GM19452 (cell line): ENCODE results near the gene SLC25A21.
"Not testable (repeated sequence)": the region's sequence is repeated elsewhere in the genome, so short reads cannot be mapped to it uniquely, and the experiment has no call there.

Experiments used
- ATAC-seq: cut with Tn5 transposase; IDR thresholded peaks from one replicate; pipeline ENCODE4 v1.9.1; 2021; ENCODE audit not compliant: unreplicated experiment

The SLC25A21 gene

DNA sequence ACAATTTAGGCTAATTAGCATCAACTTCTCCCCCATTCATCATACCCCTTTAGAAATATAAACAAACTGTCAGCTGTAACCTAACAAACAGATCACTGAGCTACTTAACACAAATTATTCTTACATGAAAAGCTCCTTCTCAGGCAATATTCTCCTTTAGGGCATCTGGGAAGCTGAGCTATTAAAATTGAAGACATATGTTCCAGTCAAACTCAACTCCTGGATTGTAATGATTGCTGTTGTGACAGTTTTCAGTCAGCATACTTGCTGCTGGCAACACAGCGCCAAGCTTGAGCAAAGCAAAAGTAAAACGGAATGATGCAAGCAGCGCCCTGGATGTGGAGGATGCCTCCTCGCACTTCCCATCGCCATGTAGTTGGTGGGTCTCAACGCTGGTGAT, 82.4 kb downstream of the SLC25A21 start:
- no peak for ATAC-seq

DNA sequence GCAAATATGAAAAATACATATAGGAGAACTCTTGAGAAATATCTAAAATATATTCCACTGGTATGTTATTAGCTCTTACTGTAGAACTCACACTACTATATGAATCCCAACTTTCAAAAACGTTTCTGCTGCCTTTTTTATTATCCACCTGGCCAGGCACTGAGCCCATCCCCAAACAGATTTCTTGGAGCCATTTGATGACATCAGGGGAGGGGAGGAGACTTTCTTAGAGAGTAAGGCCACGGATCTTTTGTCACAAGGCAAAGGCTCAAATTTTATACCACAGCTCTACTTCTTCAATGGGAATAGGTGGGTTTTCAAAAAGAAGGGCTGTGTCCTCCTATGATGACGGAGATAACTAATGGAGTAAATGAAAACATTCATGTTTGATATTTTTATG, 83.0 kb downstream of the SLC25A21 start:
- no peak for ATAC-seq

DNA sequence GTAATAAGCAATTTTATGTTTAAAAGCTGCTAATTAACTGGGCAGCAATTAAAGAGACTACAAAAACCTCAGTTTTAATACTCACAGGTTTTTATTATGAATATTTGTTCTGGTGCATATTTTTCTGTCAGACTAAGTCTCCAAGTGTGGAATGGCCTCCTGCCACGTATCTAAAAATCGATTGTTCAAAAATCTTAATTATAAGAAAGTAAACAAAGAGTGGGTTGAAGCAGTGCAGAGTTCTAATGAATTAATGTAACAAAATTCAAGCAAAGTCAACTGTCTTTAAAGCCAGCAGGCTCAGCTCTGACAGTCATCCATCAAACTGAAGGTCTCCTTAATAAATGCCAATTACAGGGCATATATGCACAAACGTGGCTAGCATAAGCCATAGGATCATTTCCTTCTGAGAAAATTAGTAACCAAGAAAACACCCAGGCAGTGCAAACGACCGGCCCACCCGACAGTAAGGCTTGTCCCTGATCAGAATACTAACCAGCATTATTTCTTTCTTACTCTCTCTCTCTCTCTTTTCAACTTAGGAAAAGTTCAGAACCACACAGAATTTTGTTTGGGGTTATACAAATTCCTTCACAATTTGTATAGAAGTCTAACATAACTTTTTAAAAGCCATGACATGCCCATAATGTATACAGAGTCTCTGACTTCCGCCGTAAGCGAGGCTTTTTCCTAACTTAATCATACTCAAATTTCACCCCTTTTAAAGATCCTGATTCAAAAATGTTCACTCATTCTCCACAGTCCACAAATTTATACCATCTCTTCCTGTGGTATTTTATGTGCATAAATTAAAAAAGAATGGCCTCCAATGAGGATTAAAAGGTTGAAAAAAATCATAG, 83.8 kb downstream of the SLC25A21 start:
- ATAC-seq: no peak

DNA sequence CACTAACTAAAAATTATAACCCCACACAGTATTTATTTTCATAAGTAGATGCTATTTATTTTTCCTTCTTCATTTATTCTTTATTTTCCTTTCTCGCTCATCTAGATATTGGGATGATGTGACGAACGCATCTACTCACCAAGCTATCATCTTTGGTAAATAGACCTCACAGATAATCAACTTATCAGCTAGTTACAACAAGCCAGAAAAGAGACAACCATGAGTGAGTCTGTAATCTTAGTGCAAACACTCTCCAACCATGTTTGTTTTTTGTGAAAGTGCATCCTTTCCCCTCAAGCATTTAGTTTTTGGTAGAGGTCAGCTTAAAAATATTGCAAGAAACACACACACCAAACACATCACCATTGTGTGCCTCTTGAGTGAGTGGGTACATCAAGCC, 84.9 kb downstream of the SLC25A21 start:
- ATAC-seq: no peak

DNA sequence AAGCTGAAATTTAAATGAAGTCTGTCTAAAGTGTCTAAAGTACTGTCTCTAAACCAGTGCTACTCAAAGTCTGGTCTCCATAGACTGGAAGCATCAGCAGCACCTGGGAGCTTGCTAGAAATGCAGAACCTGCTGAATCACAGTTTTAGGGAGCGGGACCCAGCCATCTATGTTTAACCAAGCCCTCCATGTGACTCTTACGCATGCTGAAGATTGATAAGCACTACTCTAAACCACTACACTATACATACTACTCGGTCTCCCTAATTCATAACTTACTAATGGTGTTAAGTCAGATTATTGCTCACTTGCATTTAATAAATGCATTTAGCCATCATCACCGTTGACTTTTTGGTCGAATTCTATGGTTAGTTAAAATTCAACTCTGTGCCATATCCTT, 88.8 kb downstream of the SLC25A21 start:
- no peak for ATAC-seq

DNA sequence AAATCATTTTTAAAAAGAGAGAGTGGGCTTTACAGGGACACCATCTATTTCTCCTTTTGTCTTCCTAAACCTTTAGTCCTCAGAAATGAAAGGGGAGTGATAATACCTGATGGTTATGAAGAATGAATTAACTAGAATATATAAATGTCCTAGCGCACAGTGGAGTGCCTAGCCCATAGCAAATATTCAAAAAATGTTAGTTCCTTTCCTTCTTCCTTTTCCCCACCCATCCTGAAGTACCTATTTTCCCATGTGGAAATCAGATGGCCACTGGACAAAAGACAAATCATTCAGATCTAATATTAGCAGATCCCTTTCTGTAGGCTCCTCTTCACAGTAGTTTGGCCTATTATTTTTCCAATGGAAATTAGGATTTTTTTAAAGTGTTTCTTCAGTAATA, 90.0 kb downstream of the SLC25A21 start:
- ATAC-seq: no peak

DNA sequence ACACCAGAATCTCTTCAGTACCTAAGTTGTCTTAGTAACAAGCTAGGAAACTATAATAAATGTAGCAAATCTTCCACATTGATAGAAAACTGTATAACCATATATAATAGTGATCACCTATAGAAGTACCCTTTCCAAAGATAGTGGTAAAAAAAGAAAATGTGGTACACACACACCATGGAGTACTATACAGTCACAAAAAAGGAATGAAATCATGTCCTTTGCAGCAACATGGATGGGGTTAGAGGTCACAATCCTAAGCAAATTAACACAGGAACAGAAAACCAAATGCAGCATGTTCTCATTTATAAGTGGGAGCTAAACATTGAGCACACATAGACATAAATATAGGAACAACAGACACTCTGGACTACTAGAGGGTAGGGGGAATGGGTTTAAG, 90.5 kb downstream of the SLC25A21 start:
- no peak for ATAC-seq

DNA sequence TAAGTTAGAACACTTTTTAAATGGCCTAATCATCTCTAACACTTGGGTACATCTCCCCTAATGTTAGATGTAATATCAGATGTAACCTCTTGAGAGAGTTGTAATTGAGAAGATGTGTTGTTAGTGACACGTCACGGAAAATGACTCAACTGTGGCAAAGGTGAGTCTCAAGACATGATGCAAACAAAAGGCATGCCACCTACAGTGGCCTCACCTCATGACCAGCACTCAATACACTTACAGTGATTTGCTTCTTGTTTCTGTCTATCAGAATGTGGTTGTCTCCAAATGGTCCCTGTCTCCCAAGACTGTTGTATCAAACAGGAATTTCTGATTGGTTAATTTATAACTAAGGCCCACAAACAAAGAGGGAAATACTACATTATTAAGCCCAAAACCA, 91.2 kb downstream of the SLC25A21 start:
- no peak for ATAC-seq

DNA sequence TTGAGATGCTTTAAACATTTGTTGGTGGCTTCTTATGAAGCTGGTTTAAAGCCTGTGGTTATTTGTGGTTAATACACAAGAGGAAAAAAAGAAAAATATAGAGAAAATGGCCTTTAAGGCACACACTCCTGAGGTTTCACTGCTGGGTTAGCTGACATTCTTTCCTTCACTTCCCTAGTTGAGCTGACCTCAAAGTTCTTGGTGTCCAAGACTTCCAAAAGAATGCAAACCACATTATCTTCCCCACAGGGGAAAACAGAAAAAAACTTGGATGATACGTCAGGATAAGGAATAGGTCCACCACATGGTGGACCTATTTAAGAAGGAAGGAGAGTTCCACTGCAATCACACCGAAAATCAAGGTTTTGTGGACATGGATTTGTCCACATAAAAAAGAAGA, 94.3 kb downstream of the SLC25A21 start:
- ATAC-seq: no peak

DNA sequence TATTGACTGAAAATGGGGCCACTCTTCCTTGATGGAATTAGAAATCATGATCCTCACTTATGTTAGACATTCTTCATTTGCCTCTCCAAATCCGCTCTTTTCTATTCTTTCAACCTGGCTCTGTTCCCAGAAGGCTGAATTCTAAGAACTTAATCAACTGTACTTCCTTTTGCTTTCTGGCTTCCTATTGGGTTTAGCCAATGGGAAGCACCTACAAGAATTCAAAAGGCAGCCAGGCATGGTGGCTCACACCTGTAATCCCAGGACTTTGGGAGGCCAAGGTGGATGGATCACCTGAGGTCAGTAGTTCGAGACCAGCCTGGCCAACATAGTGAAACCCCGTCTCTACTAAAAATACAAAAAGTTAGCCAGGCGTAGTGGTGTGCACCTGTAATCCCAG, 98.1 kb downstream of the SLC25A21 start:
- ATAC-seq: not testable (repeated sequence)

DNA sequence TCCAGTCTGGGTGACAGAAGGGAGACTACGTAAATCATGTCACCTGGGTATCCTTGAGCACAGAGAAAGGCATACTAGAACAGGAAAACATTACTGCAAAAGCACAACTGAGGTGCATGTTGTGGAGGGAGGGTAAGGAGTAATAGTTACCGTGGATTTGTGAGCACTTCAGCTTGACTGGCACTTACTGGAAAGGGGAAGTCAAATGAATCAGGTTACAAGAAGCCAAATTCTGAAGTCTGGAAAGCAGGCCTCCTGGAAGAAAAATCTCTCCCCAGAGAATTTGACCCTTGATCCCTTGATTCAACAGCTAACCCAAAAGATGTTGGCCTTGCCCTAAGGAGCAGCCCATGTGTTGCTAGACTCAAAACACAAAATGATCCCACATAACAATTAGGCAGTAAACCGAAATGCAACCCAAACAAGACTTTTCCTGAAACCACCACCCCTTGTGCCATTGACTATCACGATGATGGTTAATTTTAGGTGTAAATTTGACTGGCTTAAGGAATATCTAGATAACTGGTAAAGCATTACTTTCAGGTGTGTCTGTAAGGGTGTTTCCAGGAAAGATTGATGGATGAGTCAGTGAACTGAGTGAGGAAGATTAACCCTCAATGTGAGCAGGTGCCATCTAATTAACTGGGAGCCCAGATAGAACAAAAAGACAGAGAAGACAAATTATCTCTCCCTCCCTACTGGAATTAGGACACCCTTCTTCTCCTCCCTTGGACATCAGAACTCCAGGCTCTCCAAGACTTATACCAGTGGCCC, 108.8 kb downstream of the SLC25A21 start:
- no peak for ATAC-seq

DNA sequence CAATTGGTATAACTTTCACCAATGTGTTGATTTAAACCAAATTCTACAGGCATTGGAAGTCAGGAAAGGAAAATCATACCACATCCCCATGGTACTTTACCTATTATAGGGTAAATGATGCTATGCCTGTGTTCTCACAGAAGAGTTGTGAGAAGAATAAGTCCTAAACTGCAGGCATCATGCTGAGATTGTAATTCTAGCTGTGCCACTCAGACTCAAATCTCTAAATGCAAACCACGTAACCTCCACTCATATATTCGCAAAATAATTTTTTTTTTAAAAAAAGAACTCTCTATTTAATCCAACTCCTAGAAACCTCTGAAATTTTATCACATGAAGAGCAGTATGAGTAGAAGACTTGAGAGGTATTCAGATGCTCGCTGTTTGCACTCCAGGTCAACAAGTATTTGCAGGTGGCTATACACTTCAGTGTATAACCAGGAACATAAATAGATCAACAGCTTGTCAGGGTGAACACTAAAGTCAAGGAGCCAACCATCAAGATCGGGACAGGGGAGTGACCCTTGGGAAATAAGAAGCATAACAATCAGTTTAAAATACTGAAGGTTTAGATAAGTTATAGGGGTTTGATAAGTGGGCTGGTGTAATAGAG, 110.1 kb downstream of the SLC25A21 start:
- ATAC-seq: no peak

DNA sequence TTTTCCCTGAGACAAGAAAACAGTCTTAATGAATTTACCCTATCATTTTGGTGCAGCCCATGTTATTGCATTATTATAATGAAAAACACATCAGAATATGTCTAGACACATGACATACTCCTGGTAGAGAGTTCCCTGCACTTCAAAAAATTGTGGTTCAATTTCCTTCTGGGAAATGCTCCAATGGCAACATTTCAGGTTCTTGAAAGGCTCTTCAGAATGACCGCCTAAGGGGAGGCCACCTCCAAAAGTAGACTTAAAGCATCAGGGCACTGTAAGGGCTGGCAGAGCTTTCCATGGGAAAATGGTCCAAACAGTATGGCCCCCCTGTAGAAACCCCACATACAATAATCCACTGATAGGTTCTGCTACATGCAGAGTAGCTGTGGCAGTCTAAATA, 110.7 kb downstream of the SLC25A21 start:
- no peak for ATAC-seq

DNA sequence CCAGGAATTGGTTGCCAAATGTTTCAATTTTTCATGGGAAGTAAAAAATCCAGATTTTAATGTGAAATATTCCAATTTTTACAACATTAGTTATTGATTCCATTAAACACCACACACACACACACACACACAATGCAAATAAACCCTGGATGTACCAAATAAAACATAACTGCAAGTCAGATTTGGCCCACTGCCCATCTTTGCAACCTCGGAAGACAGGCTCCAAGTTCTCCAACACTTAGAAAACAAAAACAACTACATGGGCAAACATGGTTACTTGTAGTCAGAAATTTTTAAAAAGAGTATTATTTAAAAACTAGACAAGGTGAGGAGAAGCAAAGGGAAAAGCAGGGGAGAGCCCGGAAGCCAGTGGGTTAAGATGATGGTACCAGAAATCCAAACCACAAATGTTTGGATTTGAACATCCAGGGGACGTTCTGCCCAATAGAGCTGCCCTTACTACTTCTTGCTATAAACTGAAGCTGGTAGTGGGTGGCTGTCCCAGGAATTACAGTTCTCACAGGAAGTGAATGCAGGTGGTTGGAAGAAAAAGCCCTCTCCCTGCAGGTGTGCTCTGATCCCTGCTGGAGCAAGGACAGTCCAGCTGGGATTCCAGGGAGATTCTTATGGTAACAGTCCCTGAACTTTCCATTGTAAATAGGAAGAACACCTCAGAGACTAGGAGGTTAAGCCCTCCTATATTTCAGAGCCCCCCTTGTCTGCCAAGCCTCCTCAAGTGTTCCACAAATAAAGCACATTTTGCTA, 111.7 kb downstream of the SLC25A21 start:
- ATAC-seq: no peak

DNA sequence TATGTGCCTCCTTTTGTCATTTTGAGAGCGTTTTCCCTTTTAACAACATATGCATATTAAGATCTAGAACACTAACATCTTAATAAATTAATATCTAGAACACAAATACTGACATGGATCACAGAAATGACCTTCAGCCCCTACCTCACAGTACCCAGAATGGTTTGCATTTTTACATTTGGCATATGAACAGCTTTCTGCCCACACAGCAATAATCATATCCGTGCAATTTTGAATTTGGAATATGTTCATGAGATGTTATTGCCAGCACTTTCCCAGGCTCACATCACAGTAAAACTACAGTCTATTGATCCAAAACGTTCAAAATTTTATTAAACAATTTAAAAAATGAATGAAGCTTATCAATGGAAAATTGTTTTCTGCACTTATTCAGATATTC, 114.6 kb downstream of the SLC25A21 start:
- no peak for ATAC-seq

DNA sequence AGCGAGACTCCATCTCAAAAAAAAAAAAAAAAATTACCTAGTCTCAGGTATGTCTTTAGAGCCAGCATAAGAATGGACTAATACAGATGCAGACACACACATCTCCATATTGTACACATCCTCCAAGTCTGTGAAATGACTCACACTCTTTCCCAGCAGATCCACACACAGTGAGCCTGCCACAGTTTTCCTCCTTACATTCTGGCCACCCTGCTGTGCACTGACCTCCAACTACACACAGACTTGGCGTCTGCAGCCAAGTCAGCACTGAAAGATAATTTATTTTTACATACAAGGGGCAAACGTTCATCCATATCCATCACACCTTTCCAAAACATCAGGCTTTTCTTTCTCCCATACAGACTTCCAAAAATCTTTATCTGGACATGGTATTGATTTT, 115.9 kb downstream of the SLC25A21 start:
- no peak for ATAC-seq

DNA sequence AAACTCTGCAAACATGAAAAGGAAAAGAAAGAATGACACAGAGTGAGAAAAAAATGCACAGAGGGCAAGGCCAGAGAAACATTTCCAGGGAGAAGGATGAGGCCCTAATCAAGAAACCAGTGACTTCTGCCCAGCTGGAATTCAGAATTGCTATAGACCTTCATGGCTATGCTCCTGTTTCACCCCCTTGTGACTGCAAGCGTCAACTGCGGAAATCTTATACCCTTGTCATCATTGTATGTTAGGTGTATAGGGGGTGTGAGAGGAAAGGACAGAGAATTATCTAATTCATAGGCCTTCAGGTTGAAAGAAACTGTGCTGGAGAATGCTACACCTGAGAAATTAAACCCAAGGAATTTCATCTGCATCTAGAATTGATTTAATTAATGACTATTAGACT, 117.5 kb downstream of the SLC25A21 start:
- no peak for ATAC-seq

DNA sequence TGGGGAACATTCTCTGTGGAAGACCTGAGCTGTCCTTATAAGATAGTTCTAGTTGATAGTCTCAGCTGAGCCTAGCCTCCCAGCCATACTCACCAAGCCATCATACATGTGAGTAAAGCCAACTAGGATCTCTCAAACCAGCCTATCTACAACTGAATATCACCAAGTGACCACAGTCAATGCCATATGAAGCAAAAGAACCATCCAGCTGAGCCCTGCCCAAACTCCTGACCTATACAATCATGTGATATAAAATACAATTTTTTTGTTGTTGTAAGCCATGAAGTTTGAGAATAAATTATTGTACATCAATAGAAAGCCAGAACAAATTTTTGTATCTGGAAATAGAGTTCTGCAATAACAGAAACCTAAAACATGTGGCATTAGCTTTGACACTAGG, 118.3 kb downstream of the SLC25A21 start:
- ATAC-seq: no peak

DNA sequence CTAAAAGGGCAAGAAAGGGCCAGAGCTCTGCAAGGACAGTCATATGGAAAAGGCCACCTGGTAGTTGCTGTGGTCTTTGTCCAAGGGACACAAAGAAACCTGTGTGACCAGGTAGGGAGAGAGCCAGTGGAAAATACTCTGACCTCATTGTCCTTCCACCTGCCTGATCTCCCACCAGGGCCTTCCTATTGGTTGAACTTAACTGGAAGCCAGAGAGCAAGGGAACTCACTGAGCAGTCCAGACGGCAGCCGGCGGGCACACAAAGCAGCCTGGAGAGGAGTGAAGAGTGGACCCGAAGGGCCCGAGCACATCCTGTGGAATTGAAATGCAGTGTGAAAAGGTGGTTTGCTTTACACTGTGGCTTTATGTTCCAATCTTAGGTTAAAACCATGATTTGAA, 120.7 kb downstream of the SLC25A21 start:
- no peak for ATAC-seq

DNA sequence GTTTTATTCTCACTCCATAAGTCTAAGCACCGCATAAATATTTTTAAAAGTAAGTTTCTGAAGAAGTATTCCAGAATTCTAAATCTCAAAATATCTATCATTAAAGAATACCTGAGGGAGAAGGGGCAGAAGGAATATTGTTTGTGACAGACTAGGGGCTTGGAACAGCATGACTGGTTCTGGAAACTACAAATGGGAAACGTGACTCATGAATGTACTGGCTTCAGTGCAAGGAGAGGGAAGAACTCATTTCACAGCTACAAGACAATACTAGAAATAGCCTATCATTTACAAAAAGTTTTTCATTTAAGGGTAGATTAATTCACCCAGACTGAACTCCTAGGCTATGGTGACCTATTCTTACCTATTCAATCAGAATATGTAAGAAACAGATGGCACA, 121.3 kb downstream of the SLC25A21 start:
- no peak for ATAC-seq

DNA sequence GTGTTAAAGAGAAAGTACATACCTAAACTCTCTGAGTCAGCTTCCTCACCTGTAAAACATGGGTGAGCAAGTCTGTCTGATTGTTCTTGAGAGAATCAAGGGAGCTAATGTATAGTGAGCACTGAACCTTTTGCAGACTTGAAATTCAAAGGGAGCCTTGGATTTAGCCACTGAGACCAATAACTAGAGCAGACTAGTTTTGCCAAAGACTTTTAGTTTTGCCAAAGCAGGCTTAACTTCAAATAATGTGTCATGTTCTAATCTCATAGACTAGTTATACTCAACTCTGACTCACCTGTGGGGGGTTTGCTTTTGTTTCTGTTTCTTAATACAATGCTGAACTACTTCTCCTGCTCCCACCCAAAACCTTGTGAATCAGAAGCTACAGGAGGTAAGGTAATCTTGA, 123.7 kb downstream of the SLC25A21 start:
- no peak for ATAC-seq
